Non-pigmented ciliary epithelial cell (primary cell): ENCODE measurements around the gene MYH1.
"Not testable (repeated sequence)": the region's sequence is repeated elsewhere in the genome, so short reads cannot be mapped to it uniquely, and the experiment has no call there.

Experiments
- DNase-seq: peaks from one replicate; pipeline ENCODE4 v3.0.0-alpha.2; 2010; ENCODE audit warnings: low read depth

Gene MYH1

DNA sequence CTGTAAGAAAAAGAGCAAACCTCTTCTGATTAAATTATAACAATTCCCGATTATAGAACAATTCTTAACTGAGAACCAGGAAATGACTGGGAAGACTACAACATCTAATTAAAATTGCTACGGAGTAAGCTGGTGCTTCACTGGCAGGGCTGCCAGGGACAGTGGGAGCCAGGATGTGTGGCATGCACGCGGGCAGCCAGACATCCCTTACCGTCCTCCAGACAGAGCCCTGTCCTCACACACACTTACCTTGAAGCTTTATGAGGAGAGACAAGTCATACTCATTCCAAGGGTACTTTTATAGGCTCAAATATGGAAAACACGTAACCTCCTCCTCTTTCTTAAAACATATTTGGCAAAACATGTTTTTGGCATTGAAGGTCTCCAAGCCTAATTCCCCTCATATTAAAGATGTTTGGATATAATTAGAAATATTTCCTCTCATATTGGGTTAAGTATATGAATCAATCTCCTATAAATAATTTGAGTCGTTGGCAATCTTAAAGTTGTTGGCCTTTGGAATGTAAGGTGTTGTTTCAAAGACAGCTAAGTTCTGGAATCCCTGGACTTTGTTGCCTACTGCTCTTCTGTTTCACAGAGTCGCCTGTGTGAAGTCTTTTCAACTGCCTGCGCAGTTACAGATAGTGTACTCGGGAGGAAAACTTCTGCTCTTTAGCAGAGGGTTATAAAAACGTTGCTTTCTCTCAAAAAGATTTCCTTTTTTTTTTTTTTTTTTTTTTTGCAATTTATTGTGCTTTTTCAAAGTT lies at the start of gene MYH1:
TSS of gene MYH1 (minus strand) at position 272 of the 767 bp plus-strand sequence. CDS start 1,900 bp downstream, outside the sequence.
- no peak for DNase-seq

DNA sequence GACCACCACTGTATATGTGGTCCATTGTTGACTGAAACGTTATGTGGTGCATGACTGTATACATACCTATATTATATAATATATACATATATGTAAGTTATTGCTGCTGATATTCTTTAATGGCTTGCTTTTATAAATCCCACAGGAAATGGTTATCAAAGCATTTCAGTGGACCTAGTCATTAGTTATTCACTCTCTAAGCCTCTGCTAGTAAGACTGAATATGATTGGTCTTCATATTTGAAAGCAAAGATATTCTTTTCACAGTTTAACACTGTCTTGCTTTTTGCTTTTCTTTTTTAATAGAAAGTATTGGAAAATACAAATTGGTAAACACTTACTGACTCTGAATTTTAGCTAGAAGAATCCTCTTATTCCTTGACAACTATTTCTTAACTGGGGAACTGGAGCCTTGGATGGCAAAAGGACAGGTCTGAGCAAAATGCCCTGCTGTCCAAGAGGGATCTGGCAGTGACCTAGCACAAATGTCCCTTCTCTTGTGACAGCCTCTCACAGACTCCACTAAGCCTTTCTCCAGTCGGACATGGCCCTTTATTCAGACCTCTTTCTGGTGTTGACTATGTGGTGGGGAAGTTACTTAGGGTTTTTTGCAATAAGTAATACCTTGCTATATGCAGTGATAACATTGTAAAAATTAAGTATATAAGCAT lies 45.8 kb upstream of the MYH1 start:
- DNase-seq = no peak

DNA sequence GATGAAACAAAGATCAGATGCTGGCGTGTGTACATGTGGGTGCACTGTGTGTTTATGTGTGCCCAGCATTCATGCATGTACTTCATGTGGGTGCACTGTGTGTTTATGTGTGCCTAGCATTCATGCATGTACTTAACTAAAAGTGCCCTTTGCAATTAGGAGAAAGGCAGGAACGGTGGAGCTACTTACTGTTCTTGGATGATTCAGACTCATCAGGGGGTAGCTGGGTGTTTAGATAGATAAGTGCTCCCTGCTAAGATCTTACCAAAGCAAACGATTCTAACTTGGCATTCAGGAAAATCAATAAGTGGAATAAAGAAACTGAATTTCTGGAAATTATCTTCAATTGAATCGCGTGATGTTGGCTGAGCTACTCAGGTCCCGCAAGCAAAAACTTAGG lies 39.7 kb upstream of the MYH1 start:
- no peak for DNase-seq

DNA sequence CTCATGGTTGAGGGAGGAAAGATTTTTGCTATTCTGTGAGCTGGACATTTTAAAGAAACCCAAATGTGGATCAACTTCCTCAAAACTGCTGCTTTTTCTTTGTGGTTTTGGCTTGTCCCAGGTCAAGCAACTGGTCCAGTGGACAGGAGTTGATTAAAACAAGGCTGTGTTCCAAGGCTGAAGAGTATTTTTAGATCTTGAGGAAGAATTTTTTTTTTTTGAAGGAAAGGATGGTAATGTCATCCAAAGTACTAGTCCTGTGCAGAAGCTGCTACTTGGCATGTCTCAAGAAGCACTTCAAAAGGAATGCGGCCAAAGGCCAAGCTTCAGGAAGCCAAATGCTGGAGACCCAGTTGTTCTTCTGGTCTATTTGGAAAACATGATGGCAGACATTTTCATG lies 39.1 kb upstream of the MYH1 start:
- DNase-seq = no peak

DNA sequence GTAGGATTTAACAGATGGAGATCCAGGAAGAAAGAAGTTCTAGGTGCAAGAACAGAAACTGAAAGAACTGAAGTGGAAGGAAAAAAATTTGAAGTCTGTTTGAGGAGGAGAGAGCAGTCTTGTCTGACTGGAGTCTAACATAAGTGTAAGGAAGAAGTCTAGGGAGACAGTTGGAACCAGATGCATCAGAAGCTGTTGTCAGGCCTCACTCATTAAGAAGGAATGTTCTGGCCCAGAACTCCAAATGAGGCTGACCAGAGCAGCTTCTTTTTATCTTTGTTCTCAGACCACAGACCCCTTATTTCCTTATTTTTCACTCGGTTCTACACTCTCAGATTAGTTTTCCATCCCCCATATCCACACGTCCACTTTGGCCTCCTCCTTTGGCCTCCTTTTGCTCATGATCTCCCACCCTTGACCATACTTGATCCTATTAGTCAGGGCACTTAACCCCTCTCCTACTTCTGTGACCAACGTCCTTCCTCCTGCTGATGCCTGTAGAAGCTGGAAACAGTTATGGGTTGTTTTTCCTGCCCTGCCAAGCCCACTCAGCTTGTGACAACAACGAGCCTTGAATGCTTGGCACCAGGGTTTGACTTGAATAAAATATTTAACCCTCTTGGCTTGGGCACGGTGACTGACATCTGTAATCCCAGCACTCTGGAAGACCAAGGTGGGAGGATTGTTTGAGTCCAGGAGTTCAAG lies 38.1 kb upstream of the MYH1 start:
- DNase-seq = no peak

DNA sequence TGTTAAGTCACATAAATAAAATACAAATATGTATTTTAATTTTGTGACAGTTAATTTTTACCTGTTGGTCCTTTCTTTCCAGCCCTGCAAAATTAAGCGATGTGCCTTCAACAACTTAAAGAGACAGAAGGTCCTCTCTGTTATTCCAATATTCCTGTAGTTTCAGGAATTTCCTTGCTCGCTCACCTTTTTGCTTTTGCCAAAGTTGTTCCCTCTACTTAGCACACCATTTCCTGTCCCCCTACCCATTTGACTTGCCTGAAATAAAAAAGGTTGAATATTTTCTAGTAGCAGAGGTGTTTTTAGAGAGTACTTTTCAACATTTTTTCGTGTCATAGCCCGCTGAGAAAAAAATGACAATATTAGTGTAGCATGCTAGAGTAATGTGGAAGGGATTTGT lies 31.7 kb upstream of the MYH1 start:
- DNase-seq = no peak

DNA sequence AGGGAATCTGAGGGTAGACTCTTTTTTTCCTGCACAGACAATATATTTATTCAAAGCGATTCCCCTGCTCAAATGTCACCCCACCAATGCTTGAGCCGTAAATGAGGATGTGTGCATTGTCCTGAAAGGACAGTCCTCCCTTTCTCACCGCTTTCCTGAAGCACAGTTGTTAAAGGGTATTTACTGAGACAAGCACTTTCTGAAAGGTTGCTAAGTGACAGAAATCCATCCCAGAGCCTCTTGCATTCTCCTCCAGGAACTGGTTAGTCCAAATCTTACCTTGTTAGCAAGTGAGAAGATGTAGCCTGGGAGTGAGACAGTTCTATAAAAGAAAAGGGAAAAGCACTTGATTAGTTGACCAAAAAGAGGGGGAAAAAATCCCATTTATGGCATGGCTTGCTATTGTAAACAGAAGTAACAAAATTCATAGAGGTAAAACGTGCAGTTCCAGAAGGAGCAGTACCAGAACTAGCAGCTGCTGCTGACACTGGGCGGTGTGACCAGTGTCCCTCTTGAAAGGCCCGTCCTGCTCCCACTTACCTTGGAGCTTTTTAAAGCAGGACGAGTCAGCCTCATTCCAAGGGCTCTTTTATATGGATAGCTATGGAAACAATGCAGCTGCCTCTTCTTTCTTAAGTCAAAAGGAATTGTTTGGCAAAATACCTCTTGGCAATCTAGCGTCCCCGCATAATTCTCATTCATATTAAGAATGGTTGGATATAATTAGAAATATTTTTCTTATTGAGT lies 30.9 kb upstream of the MYH1 start, which contains the start of gene MYH2:
TSS of gene MYH2 (minus strand) at position 563 of the 747 bp plus-strand sequence. CDS start 1,738 bp downstream, outside the sequence.
- no peak for DNase-seq

DNA sequence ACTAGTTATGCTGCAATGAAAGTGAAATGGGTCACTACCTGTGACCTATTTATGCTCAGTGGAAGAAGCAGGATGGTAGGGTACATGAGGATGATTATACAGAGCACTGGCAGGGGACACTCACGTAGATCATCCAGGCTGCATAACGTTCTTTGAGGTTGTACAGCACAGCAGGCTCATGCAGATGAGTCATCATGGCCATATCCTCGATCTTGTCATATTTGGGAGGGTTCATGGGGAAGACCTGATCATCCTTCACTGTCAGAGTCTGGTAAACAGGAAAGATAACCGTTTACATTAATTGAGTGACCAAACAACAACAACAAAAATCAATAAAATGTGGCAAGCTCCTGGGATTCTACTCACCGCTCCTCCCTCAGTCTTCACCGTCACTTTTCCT lies 29.0 kb upstream of the MYH1 start:
- DNase-seq = no peak

DNA sequence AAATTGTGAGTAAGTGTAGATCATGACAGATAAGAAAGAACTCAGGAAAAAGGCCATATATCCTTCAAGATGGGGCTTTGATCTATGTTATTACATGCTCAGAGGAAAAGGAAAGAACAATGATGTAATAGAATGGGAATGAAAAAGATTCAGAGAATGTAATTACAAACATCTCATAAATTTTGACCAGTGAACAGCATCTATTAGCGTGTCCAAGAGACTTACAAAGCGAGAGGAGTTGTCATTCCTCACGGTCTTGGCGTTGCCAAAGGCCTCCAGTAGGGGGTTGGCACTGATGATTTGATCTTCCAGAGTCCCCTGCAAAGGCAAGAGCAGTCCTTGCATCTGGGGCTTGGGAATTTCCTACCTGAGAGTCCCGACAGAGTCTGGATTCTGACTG lies 25.1 kb upstream of the MYH1 start:
- not testable (repeated sequence) for DNase-seq

DNA sequence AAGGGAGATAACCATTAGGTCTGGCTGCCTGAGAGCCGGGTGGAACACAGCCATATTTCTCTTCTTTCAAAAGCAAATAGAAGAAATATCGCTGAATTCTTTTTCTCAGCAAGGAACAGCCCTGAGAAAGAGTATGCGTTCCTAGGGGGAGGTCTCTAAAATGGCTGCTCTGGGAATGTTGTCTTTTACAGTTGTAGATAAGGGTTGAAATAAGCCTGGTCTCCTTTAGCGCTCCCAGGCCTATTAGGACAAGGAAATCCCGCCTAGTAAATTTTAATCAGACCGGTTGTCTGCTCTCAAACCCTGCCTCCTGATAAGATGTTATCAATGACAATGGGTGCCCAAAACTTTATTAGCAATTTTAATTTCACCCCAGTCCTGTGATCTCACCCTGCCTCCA lies 22.8 kb upstream of the MYH1 start:
- DNase-seq = not testable (repeated sequence)

DNA sequence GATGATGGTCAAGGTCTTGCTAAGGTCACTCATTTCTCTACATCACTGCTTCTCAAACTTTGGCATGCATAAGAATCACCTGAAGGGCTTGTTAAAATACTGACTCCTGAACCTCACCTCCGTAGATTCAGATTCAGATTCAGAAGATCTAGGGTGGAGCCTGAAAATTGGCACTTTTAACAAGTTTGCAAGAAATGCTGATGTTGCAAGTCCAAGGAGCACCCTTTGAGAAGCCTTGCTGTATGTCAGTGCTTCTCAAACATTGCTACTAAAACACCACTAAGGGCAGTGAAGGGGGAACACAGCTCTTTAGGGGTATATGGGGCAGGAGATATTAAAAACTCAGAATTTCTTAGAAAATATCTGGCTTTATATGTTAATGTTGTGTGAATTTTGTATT lies 13.7 kb upstream of the MYH1 start:
- no peak for DNase-seq

DNA sequence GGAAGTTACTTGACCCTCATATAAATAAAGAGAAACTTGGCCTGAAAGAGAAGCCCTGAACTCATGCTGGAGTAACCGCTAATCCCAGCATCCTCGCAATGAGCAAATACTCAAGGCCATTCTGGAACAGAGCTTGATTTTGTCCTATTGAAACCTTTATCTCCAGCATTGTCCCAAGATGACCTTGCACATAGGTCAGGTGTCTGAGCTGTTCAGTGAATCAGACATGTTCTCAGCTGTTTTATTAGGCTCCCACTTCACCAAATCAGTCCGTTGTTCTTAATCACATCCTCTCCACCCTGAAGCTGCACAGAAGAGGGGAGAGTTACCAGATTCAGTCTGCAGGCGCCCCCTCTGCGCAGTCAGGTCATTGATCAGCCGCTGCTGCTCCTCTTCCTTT lies 9.1 kb upstream of the MYH1 start:
- no peak for DNase-seq

DNA sequence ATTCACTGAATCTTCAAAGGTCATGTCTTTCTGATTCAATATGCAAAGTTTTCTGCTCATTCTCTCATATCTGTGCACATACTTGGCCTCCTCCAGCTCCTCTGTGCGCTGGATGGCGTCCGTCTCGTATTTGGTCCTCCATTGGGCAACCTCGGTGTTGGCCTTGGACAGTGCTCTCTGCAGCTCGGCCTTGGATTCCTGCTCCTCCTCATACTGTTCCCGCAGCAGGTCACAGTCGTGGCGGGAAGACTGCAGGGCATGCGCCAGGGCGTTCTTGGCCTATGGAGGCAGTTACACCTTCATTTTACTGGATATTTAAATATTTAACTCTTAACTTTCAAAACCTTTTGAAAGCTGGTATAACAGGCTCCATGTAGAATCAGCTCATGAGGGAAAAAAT lies 8.2 kb upstream of the MYH1 start:
- DNase-seq = no peak

DNA sequence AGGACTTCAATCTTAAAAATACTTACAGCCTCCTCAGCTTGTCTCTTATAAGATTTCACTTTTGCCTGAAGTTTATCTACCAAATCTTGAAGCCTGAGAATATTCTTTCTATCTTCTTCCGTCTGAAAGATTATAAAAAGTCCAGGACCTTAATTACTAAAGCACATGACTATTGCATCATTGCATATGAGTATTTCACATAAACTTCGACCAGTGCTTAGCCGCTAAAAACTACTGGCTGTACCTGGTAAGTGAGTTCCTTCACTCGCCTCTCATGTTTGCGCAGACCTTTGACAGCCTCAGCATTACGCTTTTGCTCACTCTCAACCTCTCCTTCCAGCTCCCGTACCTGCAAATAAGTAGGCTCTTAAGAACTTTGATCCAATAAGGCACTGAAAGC lies 4.7 kb upstream of the MYH1 start:
- DNase-seq = no peak

DNA sequence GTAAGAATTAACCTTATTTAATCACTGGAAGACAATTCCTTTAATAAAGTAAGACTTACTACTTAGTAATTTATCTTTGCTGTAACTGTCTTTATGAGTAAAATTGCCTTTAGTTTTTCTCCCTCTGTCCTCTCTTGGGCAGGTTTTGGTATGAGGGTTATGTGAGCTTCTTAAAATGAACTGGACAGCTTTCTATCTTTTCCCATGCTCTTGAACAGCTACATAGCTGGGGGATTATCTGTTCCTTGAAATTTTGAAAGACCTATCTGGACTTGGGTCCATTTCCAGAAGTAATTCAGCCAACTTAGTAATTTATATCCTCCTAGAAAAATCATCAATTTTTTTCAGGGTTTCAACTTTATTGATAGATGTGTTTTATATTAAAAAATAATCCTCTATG lies 3.6 kb upstream of the MYH1 start:
- DNase-seq = no peak

DNA sequence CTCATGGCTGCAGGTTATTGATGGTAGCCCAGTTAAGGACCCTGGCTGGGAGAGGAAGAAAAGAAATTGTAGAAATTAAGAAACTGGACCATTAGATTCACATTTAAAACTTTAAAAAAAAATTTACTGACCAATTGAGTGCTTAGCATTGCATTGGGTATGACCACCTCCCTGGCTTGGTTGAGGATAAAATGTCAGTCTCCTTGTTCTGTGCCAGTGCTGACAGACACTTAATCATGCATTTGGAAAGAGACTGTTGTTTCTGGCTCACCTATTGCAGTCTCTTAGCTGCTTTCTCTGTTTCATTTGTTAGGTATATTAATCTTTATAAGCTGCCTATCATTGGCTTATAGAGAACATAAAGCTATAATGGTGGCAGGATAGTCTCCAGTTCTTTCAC lies 1.7 kb downstream of the MYH1 start:
- DNase-seq = no peak

DNA sequence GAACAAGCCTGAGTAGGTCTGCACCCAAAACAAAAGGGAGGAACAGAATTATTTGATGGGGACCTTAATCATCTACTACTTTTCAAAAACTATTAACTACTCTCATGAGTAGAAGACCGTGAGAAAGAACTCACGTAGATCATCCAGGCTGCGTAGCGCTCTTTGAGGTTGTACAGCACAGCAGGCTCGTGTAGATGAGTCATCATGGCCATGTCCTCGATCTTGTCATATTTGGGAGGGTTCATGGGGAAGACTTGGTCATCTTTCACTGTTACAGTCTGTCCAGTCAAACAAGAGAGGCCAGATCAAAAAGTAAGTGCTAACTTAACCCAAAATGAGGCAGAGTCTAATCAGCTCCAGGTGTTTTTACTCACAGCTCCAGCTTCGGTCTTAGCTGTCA lies 2.3 kb downstream of the MYH1 start:
- no peak for DNase-seq

DNA sequence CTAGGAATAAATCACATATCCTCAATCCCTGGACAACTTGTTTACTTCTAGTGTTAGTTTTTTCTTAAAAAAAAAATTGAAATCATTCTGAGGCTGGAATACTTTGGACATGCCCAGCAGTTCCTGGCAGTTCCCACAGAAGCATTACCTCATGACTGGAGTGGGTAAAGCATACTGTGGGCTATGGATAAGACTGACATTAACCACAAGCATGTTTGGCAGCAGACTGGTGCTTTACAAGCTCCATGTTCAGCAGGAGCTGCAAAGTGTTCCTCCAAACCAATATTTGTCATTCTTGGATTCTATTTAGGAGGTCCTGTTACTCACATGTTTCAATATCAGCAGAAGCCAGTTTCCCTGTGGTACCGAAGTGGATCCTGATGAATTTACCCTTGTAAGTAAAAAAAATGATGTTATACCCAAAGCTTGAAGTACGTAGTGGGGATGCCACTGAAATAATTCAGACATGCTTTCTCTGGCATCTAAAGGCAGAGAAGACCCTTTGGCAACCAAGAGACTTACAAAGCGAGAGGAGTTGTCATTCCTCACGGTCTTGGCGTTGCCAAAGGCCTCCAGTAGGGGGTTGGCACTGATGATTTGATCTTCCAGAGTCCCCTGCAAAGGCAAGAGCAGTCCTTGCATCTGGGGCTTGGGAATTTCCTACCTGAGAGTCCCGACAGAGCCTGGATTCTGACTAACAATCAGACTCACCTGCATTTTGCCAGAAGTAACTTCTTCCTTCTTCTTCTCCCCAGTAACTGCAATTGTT lies 4.9 kb downstream of the MYH1 start:
- DNase-seq = no peak

DNA sequence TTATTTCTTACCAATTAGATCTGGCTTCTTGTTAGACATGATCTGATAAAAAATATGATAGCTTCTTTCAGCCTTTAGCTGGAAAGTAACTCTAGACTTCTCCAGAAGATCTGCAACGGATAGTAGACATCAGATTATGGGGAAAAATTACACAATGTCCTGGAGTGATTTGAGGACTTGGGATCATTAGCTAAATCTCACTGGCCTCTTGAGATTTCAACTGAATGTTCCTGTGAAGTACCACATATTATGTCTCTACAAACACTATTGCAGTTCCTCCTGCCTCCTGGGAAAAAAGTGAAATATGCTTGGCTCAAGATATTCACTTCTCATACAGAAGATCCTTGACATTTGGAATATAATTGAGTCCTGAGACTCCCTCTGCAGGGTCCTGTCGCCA lies 5.5 kb downstream of the MYH1 start:
- DNase-seq = no peak

DNA sequence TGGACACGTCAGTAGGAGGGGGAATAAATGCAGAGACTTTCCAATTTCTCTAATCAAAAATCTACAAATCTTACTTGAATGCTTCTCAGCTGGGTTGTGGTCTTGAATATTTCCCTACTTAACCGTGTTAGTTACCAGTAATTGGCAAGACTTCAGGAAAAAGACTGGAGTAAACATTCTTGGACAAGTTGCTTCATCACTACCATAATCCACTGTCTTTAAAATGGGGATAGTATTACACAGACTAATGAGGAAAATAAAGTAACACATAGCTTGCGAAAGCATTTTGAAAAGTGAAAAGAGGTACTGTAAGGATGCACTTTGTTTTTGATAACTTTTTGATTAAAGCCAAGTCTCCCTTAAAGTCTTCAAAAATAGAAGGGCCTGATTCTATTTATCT lies 18.4 kb downstream of the MYH1 start:
- DNase-seq = no peak

DNA sequence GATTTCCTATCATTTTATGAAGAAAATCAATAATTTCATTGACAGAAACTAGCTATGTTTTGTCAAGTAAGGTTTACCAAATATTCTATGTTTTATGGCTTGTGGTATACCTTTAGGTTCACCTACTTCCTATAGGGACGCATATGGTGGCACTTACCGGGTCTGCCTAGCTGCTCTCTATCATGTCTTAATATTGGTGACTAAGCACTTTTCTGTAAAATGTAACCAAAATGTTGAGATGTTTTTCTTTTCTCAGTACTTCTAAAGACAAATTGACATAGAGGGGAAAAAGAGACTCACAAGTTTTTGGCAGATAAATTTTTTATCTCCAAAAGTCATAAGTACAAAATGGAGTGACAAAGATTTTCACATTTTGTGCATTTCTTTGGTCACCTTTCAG lies 26.3 kb downstream of the MYH1 start:
- no peak for DNase-seq

DNA sequence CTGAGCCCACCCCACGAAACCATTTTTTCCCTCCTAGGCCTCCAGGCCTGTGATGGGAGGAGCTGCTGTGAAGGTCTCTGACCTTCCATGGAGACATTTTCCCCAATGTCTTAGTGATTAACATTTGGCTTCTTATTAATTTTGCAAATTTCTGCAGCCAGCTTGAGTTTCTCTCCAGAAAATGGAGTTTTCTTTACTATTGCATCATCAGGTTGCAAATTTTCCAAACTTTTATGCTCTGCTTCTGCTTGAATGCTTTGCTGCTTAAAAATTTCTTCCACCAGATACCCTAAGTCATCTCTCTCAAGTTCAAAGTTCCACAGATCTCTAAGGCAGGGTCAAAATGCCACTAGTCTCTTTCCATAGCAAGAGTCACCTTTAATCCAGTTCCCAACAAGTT lies 36.1 kb downstream of the MYH1 start:
- DNase-seq = no peak
